ENCODE measurements around the gene TTC33.

Gene TTC33

DNA sequence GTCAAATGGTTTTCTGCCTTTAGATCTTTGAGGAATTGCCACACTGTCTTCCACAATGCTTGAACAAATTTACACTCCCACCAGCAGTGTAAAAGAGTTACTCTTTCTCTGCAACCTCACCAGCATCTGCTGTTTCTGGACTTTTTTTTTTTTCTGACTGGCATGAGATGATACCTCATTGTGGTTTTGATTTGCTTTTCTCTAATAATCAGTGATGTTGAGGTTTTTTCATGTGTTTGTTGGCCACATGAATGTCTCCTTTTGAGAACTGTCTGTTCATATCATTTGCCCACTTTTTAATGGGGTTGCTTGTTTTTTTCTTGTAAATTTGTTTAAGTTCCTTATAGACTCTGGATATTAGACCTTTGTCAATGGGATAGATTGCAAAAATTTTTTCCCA, 205.3 kb downstream of the TTC33 start:
- DNase-seq (ENCODE audit: insufficient read length, low spot score) (no peak), FAIRE-seq (no peak)
- TF ChIP-seq POLR2A (IDR thresholded peaks at IDR 0.05; ENCODE audit: low read depth, low read length) = no peak

DNA sequence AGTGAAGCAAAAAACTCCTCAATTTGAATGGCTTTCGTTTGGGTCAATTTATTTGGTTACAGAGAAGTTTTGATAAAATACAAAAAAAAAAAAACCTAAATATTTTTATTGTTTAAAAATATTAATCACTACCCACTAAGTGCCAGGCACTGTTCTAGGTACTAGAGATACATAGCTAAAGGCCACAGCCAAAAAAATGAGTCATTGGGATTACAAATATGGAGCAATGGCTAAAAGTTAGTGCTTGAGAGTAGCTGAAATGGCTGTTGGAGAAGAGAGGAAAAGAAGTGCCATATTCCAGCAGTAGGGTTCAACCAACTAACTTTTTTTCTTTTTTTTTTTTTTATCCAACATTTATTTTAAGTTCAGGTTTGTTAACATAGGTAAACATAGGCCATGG, 206.1 kb downstream of the TTC33 start:
- no peak for TF ChIP-seq POLR2A (IDR thresholded peaks at IDR 0.05; ENCODE audit: low read depth, low read length)
- FAIRE-seq (no peak), DNase-seq (ENCODE audit: insufficient read length, low spot score) (no peak)

GRCh38 chr5:40547994-40548575, 207.7 kb downstream of the TTC33 start:
- DNase-seq (ENCODE audit: insufficient read length, low spot score) (no peak), FAIRE-seq (no peak)
- TF ChIP-seq POLR2A (IDR thresholded peaks at IDR 0.05; ENCODE audit: low read depth, low read length) = no peak

DNA sequence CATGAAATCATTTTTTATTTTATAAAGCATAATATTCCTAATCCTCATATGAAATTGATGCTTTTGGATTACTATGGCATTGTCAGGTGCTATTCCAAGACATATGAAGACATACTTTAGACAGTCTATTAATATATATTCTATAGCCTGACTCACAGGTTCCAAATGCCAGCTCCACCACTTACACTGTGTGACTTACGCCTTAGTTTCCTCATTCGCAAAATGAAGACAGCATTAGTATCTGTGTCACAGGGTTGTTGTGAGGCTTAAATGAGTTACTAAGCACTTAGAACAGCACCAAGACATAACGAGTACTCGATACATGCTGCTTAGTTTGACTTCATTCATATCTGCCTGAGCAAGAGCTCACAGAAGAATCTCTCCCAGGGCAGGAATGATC, 208.2 kb downstream of the TTC33 start:
- TF ChIP-seq POLR2A (IDR thresholded peaks at IDR 0.05; ENCODE audit: low read depth, low read length) = no peak
- FAIRE-seq (no peak), DNase-seq (ENCODE audit: insufficient read length, low spot score) (no peak)

- no peak for FAIRE-seq
- no peak for DNase-seq (ENCODE audit: insufficient read length, low spot score)
- no peak for TF ChIP-seq POLR2A (IDR thresholded peaks at IDR 0.05; ENCODE audit: low read depth, low read length)
These were observed 215.5 kb downstream of the TTC33 start for GRCh38 chr5:40540301-40540700.

DNA sequence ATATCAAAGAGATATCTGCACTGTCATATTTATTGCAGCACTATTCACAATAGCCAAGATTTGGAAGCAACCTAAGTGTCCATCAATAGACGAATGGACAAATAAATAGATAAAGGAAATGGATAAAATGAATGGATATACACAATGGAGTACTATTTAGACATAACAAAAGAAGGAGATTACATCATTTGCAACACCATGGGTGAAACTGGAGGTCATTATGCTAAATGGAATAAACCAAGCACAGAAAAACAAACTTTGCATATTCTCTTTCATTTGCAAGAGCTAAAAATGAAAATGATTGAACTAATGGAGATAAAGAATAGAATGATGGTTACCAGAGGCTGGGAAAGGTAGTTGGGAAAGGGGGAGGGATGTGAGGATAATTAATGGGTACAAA, 231.1 kb downstream of the TTC33 start:
- FAIRE-seq (peak; percentile 11), DNase-seq (ENCODE audit: insufficient read length, low spot score) (no peak)

DNA sequence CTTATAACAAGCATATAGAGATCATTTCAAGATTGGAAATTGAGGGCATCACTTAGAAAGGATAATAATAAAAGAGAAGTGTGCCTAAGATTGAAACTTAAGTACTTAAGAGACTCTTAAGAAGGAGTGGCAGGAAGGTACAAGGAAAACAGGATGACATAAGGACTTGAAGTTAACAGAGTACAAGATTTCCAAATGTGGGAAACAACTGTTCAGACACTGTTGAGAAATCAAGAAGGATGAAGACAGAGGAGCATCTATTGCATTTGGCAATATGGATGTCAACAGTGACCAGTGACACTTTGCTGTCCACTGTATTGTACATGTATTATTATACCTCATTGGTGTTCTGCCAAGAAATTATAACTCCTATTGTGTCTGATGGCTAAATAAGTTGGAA, 233.8 kb downstream of the TTC33 start:
- TF ChIP-seq POLR2A (IDR thresholded peaks at IDR 0.05; ENCODE audit: low read depth, low read length) = no peak
- FAIRE-seq (no peak), DNase-seq (ENCODE audit: insufficient read length, low spot score) (no peak)

More for the DNA sequence above, 231.1 kb downstream of the TTC33 start:
- TF ChIP-seq POLR2A (IDR thresholded peaks at IDR 0.05; ENCODE audit: low read depth, low read length) = no peak

DNA sequence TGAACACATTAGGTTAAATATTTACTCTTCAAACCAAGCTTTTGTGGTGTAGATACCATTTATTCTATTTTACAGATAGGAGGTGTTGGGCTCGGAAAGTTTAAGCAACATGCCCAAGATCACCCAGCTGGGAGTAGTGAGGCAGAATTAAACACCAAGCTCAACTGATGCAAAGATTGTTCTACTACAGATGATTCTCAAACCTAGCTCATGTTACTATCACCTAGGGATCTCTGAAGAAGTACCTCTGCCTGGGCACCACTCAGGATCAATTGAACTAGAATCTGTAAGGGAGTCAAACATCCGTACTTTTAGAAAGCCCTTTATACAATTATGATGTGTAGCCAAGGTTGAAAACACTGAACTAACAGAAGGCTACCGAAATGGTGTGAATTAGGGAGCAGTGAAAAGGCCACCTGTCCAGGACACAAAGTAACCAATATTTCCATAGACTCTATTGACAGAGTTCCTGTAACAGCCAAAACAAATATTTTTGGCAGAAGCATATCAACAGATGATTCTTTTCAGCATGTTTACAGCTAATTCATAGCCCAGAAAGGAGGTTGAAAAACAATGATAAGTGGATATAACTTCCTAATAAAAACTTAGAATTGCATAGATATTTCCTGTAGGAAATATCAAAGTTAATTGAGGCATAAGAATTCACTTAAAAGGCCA, 234.5 kb downstream of the TTC33 start:
- FAIRE-seq = peak; percentile 75
- no peak for TF ChIP-seq POLR2A (IDR thresholded peaks at IDR 0.05; ENCODE audit: low read depth, low read length)
- no peak for DNase-seq (ENCODE audit: insufficient read length, low spot score)

GRCh38 chr5:40518485-40518917, 237.3 kb downstream of the TTC33 start:
- FAIRE-seq = peak; percentile 100
- TF ChIP-seq POLR2A (IDR thresholded peaks at IDR 0.05; ENCODE audit: low read depth, low read length) = no peak
- DNase-seq (ENCODE audit: insufficient read length, low spot score) = peak; percentile 65

DNA sequence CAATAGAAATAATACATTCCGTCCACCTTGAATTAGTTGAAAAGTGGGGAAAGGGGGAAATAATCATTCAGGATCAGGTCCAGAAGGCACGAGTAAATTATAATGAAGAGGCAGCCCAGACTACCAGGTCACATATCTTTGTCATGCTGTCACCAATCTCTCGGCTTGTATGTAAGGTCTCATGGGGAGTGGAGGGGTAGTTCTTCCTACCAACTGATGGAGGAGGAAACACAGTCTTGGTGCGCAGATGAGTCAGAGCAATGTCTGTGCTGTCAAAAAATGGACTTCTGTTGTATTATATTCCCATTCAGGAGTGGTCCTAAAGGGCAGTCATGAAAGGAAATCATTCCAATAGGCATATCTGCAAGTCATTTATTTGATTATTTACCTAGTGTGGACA, 240.3 kb downstream of the TTC33 start:
- no peak for DNase-seq (ENCODE audit: insufficient read length, low spot score)
- FAIRE-seq = no peak
- no peak for TF ChIP-seq POLR2A (IDR thresholded peaks at IDR 0.05; ENCODE audit: low read depth, low read length)

GRCh38 chr5:40514976-40515375, 240.8 kb downstream of the TTC33 start:
- FAIRE-seq (no peak), DNase-seq (ENCODE audit: insufficient read length, low spot score) (no peak)
- no peak for TF ChIP-seq POLR2A (IDR thresholded peaks at IDR 0.05; ENCODE audit: low read depth, low read length)

GRCh38 chr5:40511801-40512200, 244.0 kb downstream of the TTC33 start:
- DNase-seq (ENCODE audit: insufficient read length, low spot score) (no peak), FAIRE-seq (no peak)
- TF ChIP-seq POLR2A (IDR thresholded peaks at IDR 0.05; ENCODE audit: low read depth, low read length) = no peak

DNA sequence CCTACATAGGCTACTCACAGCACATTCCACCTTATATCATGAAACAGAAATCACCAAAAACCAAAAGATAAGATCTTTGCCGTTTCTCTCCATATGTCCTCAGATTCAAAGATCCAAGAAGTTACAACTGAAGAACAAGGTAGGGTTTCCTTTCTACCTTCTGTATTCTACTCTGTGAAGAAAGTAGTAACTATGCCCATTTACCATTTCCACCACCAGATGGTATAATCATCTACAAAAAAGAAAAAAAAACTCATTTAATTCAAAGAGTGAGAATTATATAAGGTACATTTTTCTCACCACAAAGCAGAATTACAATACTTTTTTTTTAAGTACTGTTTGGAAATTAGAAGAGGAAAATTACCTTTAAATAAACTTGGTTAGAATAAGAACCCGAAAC, 248.7 kb downstream of the TTC33 start:
- DNase-seq (ENCODE audit: insufficient read length, low spot score) (no peak), FAIRE-seq (no peak)
- TF ChIP-seq POLR2A (IDR thresholded peaks at IDR 0.05; ENCODE audit: low read depth, low read length) = no peak

GRCh38 chr5:40505031-40505430, 250.7 kb downstream of the TTC33 start:
- no peak for FAIRE-seq
- no peak for TF ChIP-seq POLR2A (IDR thresholded peaks at IDR 0.05; ENCODE audit: low read depth, low read length)
- DNase-seq (ENCODE audit: insufficient read length, low spot score) = no peak

GRCh38 chr5:40503439-40503838, 252.3 kb downstream of the TTC33 start:
- no peak for DNase-seq (ENCODE audit: insufficient read length, low spot score)
- no peak for TF ChIP-seq POLR2A (IDR thresholded peaks at IDR 0.05; ENCODE audit: low read depth, low read length)
- no peak for FAIRE-seq

Data from H54 (cell line).